HG03095 (cell line): ENCODE results near the gene SLC25A24.
"Not testable (repeated sequence)": the region's sequence is repeated elsewhere in the genome, so short reads cannot be mapped to it uniquely, and the experiment has no call there.

Experiments
- ATAC-seq: cut with Tn5 transposase; IDR thresholded peaks from one replicate; pipeline ENCODE4 v1.9.1; 2021; ENCODE audit warnings: moderate library complexity; ENCODE audit not compliant: unreplicated experiment

The SLC25A24 gene

DNA sequence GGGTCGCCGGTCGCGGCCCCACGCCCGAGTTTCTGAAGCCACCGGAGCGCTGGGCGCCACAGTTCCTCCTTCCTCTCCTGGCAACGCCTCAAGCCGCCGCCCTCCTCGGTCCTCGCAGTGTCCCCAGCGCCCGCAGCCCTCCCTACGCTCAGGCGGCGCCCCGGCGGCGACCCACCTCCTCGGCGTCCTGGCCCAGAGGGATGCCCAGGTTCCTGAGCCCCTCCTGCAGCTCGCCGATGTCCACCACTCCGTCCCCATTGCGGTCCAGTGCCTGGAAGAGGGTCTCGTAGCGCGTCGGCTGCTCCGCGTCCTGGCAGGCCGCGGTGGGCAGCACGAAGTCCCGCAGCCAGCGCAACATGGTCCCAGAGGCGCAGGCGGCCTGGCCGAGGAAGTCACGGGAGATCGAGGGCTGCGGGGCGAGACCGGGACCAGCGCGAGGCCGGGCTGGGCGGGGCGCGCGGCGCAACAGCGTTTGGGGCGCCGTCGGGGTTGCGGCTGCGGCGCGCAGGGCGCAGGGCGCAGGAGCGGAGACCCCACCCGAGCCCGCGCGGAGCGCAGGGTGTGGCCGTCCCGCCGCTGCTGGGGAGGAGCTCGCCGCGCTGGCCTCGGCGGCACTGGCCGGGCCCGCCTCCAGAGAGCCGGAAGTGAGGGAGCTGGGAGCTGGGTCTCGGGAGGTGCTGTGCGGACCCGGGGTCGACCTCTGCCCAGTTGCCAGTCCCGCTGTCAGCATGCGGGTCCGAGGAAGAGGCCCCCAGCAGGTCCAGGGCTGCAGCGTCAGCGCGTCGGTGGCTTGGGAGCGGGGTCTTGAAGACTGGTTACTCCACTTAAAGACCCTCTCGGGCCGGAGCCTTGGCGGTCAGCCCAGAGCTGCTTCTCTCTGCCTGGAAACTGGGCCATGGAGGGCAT lies at the start of gene SLC25A24:
SLC25A24 (minus strand) TSS at position 563 of the 906 bp plus-strand sequence; CDS start at position 358, 205 bp downstream.
- peak; percentile 84 for ATAC-seq

DNA sequence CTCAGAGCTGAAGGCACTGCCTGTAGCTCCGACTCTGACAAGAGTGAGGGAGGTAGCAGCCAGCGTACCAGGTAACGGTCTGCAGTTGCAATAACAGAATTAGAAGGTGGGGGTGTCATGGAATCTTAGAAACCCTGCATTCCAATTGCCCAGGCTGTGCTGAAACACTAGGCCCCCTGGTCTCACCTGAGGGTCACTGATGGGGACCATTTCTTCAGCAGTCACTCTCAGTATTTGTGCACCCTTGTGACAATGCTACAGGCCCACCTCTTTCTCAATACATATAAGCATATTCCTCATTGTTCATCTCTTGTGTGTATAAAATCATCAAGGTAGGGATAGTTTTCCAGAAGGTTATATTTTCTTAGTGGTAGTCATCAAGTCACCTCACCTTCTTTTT lies 43.8 kb upstream of the SLC25A24 start, which contains the start of gene NBPF4:
NBPF4 (minus strand) TSS at position 101 of the 400 bp plus-strand sequence. CDS start 315 bp downstream, outside the sequence.
- ATAC-seq = not testable (repeated sequence)

DNA sequence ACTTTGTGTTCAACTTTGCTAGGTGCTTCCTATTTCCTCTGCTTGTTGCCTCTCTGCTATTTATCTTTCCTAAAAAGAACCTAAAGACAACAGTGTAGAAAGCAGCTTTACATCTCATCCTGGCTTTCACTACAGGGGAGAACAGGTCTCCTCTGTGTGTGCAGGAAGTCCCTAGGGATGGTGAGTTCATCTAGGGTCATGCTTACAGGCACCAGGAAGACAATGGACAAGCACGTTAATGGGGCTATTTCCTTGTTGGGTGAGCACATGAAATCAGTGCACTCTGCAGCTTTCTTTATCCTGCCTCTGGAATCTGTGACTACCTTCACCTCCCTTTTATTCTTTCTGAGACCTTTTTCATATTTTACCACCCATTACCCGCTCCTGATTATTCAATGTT lies 39.3 kb upstream of the SLC25A24 start:
- ATAC-seq = not testable (repeated sequence)

DNA sequence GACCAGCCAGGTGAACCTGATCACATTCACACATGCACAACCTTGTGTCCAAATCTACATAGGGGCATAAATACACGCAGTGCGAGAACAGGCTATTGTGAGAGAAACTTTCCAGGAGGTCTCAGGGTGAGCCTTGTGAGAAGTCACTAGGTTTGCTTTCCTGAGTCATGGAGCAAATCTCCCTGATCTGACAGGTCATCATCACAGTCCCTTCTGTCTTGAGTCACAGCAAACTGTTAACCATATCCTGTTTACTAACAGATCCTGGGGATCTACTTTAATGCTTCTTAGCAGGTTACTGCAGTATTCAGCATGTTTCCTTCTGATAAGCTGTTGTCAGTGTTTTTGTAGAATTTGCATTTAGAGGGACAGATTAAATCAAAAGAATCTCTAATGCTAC lies 35.2 kb upstream of the SLC25A24 start:
- not testable (repeated sequence) for ATAC-seq

DNA sequence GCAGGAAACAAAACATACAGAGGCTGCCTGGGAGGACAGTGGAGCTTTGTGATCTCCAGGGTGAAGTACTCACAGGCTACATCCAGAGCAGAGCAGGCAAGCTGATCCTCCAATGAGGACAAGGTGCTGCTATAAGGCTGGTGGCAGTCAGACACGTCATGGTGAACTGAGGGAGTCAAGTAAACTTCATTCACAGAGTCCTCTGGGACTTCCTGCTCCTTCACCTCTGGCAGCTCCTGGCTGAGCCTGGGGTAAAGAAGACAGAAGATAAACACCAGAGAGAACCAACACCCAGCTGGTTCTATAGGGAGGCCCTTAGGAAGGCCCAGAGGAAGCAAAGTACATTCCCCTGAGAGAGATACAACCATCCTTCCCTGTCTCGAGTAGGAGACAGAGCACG lies 32.0 kb upstream of the SLC25A24 start:
- not testable (repeated sequence) for ATAC-seq

DNA sequence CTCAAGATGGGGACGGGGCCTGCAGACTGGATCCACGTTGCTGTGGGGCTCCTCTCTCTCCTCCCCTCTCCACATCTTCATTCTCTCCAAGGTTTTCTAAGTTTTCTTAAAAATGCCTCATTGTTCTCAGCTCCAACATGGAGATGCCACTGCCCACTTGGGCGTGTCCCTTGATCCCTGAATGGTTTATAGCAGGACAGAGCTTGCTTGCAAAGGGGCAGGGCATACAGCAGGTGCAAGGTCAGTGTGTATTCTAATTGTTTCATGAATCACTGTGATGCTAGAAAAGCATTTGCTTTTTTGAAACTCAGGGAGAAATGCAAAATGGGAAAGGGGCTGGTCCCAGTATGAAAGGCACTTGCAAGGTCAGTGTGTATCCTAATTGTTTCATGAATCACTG lies 29.8 kb upstream of the SLC25A24 start:
- ATAC-seq = not testable (repeated sequence)

DNA sequence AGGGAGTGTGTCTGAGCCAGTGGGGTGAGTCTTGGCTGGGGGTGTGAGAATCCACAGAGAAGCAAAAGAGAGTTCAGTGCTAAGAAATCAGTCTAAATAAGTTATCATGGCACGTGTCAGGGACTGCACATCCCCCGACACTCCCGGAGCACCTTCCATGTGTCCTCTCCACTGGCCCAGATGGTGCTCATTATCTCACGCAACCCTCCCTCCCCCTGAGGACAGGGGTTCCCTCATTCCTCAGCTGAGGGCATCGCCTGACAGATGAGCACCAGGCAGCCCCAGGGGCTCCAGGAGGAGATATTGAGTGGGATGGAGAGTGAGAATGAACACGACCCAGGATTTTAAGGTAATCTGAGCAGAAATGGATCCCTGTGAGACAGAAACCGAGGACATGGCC lies 27.6 kb upstream of the SLC25A24 start:
- not testable (repeated sequence) for ATAC-seq

DNA sequence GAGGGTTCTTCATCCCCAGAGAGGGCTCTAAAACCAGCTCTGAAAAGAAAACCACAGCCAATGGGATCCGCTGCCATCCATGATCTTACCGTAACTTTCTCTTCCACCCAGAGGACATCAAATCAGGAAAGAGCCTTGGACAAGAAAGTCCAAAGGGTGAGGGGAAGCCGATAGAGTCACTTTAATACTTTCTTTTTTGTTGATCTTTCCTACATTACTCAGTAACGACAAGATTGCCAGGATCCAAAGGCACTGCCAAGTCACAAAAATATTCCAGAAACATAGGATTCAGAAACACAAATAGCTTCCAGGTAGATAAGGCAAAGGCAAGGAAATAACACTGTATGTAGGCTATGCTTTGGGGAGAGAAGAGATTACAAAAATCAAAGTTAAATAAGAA lies 26.7 kb upstream of the SLC25A24 start:
- not testable (repeated sequence) for ATAC-seq

DNA sequence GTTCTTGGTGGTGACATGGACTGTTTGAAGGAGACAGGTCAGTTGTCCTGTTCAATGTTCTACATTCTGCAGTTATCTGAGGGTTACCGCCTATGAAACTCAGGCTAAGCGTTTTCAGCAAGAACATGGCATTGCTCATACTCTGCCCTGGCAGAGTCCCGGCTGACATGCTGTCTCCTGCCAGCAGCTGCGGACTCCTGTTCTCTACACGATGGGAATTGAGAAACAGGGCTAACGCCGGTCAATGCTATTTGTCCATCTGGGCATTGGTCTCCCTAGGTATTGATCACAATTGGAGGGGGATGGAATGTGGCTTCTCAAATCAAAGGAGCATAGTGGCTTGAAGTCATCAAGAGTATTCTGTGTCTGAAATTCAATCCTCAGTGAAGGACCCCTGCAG lies 23.1 kb upstream of the SLC25A24 start:
- not testable (repeated sequence) for ATAC-seq

DNA sequence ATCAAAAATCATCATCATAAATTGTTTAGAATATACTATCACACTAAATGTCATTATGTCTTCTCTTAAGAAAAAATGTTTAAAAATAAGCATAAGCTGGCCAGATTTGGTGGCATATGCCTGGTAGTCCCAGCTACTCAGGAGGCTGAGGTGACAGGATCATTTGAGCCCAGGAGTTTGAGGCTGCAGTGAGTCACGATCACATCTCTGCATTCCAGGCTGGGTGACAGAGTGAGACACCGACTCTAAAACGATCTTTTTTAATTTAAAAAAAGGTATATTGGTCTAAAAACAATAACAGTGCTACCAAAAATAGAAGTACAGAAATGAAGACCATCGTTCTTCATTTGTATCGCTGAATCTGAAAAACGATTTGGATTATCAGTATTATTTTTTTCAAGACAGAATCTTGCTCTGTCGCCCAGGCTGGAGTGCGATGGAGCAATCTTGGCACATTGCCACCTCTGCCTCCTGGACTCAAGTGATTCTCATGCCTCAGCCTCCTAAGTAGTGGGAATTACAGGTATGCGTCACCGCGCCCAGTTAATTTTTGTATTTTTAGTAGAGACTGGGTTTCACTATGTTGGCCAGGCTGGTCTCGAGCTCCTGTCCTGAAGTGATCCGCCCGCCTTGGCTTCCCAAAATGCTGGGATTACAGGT lies 17.5 kb upstream of the SLC25A24 start:
- ATAC-seq = not testable (repeated sequence)

DNA sequence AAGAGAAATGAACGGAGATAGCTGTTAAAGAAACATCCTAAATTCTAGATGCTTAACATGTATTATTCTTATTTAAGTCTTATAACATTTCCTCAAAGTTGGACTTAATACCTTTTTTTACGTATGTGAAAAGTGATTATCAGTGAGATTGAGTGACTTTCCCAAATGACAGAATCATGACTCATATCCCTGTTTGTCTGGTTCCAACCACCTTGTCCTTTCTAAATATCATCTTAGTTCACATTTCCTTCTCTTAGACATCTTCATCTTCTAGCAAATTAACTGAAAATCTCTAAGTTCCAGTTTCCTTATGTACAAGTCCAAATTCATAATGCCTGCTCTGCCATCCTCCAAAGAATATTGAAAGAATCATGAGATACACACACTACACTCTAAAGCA lies 16.9 kb upstream of the SLC25A24 start:
- not testable (repeated sequence) for ATAC-seq

DNA sequence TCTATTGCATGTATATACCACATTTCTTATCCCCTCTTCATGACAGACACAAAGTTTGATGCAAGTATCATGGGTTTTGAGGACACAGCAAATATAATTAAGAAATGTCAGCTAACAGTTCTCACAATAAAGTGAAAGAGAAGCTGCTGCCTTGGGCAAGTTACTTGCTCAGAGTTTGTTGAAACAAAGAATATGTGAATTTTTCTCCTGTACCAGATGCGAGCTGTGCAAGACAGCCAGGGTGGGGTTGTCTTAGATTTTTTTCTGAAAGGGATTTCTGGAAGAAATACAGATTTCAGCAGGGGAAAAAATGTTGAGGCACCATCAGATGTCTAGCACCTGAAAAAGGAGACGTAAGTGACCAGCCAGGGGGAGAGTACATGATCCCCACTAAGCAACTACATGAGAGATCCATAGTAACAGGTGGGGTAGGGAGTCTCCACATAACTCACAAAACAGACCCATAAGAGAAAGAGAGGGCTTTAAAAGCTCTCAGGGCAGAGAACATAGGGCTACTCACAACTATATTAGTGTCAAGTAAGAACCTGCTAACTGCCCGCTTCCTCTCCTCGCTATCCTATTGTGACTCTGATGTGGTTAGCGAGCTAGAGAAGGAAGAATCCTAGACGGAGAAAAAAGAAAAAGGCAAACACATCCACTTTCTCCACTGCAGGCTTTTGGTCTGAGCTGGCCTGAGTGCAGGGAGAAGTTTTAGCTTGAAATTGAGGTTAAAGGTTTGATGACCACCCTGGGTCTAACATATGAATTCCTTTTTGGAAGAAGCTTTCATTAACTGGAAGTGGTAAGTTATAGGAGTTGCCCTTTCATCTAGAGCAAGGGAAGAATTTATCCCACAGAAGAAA lies 16.1 kb upstream of the SLC25A24 start:
- ATAC-seq = not testable (repeated sequence)

DNA sequence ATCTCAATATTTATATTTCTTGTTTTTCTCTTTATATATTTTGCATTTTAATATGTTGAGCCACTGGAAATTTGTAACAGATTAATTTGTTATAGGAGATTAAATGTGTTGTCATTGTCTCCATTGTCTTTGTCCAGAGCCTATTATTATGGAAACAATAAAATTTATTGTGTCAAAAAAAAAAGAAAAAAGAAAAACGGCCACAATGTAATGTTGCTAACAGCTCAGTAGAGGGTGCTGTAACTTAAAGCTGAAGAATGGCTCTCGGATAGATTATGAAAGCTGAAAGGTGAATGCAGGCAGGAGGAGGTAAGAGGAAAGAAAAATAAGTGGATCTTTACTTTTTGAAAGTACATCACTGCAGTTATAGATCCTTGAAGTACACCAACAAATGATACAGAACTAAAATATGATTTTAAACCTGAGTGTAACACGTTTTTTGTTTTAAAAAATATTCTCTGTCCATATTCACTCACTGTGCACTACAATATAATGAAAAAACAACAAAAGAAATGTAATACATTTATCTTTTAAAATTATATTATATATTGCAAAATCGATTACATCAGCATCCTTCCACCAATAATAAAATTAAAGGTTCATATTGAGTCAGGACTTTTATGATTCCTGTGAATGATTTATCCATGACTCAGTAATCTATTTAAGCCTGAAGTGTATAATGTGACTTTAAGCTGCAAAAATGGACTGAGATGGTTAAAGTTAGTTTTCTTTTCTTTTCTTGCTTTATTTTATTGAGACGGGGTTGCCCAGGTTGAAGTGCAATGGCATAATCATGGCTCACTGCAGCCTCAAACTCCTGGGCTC lies 14.7 kb upstream of the SLC25A24 start:
- not testable (repeated sequence) for ATAC-seq

DNA sequence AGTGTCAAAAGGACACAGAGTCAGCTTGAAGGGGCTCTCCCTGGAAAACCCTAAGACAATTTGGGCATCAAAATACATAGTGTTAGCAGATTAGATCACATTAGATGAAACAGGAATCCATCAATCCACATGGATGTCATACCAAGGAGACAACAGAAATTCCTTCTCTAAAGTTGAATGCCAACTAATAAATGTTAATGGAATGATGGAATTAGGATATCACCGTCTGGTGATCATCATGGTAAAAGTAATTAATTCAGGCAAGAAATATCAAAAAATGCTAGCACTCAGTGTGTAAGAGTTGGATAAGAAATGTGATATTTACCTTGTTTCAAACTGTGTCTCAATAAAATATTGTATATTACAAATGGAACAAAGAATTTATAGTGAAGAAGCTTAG lies 10.9 kb upstream of the SLC25A24 start:
- no peak for ATAC-seq

DNA sequence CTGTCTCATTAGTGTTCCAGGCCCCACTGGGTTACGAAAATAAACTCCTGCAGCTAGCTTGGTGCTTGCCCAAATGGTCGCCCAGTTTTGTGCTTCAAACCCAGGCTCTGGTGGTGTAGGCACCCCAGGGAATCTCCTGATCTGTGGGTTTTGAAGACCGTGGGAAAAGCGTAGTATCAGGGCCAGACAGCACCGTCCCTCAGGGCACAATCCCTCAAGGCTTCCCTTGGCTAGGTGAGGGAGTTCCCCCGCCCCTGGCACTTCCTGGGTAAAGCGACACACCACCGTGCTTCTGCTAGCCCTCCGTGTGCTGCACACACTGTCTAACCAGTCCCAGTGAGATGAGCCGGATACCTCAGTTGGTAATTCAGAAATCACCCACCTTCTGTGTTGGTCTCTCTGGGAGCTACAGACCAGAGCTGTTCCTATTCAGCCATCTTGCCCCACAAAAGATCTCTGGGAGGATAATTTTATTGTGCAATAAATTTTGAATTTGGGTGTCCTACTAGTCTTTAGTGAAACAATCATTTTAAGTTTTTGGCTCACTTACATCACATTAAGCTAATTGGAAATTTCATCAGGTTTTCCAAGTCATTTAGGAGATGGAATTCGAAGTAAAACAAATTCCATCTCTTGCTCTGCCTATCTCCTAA lies 9.4 kb upstream of the SLC25A24 start:
- ATAC-seq = no peak

DNA sequence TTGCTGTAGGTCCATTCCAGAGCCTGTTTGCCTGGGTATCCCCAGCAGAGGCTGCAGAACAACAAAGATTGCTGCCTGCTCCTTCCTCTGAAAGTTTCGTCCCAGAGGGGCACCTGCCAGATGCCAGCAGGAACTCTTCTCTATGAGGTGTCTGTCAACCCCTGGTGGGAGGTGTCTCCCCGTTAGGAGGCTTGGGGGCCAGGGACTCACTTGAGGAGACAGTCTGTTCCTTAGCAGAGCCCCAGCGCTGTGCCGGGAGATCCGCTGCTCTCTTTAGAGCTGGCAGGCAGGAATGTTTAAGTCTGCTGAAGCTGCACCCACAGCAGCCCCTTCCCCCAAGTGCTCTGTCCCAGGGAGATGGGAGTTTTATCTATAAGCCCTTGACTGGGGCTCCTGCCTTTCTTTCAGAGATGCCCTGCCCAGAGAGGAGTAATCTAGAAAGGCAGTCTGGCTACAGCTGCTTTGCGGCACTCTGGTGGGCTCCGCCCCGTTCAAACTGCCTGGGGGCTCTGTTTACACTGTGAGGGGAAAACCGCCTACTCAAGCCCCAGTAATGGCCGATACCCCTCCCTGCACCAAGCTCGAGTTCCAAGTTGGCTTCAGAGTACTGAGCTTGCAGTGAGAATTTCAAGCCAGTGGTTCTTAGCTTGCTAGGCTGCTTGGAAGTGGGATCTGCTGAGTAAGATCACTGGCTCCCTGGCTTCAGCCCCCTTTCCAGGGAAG lies 8.7 kb upstream of the SLC25A24 start:
- ATAC-seq = no peak

DNA sequence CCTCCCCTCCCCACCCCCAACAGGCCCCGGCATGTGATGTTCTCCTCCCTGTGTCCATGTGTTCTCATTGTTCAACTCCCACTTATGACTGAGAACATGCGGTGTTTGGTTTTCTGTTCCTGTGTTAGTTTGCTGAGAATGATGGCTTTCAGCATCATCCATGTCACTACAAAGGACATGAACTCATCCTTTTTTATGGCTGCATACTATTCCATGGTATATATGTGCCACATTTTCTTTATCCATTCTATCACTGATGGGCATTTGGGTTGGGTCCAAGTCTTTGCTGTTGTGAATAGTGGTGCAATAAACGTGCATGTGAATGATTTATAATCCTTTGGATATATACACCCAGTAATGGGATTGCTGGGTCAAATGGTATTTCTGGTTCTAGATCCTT lies 3.4 kb upstream of the SLC25A24 start:
- ATAC-seq = not testable (repeated sequence)

DNA sequence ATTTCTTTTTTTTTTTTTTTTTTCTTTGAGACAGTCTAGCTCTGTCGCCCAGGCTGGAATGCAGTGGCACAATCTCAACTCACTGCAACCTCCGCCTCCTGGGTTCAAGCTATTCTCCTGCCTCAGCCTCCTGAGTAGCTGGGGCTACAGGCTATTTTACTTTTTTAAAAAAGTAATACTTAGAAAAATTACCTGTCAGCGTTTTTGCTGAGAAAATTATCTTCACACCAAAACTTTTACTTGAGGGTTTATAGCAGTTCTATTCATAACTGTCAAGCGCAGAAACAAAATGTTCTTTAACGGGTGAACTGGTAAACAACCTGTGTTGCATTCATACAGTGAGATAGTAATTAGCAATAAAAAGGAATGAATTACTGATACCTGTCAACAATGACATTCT lies 1.5 kb upstream of the SLC25A24 start:
- ATAC-seq = no peak

DNA sequence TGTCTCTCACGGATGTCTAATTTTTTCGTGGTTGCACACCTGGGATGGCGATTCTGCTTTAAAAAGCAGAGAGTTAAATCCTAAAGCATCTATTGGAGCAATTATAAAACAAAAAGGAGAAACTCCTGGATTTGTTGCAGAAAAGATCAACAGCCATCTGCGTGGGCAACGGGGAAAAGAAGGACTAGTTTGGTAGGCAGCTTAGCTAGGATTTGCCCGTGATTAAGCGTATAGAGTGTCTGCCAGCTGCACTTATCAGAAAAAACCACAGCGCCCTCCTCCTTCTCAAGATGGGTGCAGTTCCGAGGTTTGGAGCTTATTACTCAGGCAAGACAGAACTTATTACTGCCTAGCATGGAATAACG lies 526 bp upstream of the SLC25A24 start:
- no peak for ATAC-seq
